Measurements from ENCODE around the gene CCL3.

DNA sequence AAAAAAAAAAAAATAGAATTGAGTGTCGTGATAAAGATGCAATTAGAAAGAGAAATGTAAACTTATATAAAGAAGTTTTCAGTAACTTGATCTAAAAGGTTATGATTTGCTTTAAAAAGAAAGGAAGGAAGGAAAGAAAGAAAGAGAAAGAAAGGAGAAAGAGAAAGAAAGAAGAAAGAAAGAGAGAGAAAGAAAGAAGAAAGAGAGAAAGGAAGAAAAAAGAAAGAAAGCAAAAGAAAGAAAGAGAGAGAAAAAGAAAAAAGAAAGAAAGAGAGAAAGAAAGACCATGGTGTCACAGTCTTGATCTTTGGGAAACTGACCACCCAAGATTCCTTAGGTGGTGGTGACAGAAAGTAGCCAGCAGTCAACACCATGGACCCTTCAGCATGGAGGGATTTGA is 4.3 kb upstream of the CCL3 start:
- TF ChIP-seq, protein P1, sequence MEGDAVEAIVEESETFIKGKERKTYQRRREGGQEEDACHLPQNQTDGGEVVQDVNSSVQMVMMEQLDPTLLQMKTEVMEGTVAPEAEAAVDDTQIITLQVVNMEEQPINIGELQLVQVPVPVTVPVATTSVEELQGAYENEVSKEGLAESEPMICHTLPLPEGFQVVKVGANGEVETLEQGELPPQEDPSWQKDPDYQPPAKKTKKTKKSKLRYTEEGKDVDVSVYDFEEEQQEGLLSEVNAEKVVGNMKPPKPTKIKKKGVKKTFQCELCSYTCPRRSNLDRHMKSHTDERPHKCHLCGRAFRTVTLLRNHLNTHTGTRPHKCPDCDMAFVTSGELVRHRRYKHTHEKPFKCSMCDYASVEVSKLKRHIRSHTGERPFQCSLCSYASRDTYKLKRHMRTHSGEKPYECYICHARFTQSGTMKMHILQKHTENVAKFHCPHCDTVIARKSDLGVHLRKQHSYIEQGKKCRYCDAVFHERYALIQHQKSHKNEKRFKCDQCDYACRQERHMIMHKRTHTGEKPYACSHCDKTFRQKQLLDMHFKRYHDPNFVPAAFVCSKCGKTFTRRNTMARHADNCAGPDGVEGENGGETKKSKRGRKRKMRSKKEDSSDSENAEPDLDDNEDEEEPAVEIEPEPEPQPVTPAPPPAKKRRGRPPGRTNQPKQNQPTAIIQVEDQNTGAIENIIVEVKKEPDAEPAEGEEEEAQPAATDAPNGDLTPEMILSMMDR (IDR thresholded peaks at IDR 0.05; ENCODE audit: insufficient read depth, low read length, poor library complexity, severe bottlenecking): no peak
- no peak for TF ChIP-seq EZH2phosphoT487 (conservative IDR thresholded peaks at IDR 0.05; ENCODE audit: low read length)
